Kidney epithelial cell (primary cell): ENCODE results near the gene PIBF1. TPM values are rescaled to one million over a fixed set of nuclear protein-coding genes. Genes with fewer than 3 reads are reported as not detected.

Experiments
- DNase-seq: peaks from one replicate; pipeline ENCODE4 v3.0.0-alpha.2; 2010; ENCODE audit warnings: low read depth
- H3K27me3 ChIP-seq: 2 replicates; pipeline ENCODE4 v1.6.0; 2011; ENCODE audit warnings: low read length; ENCODE audit not compliant: control insufficient read depth, insufficient read depth
- H3K36me3 ChIP-seq: 2 replicates; pipeline ENCODE4 v1.5.1; 2011; ENCODE audit warnings: low read length; ENCODE audit not compliant: control insufficient read depth, insufficient read depth
- H3K4me3 ChIP-seq: 2 replicates; pipeline ENCODE4 v1.5.1; 2011; ENCODE audit warnings: low read depth, mild to moderate bottlenecking, control low read depth, low read length
- CTCF ChIP-seq: IDR thresholded peaks from 2 replicates; pipeline ENCODE4 v1.5.1; 2011; ENCODE audit warnings: mild to moderate bottlenecking, moderate library complexity, low read length, control low read depth, inconsistent platforms; ENCODE audit not compliant: insufficient read depth, poor library complexity, severe bottlenecking
- total RNA-seq: library from RNA; depleted of rRNA; stranded (reverse); fragments of >200 nt; gene quantifications from 2 replicates; pipeline ENCODE4 v1.2.3, GENCODE V29; 2015

PIBF1 gene
- total RNA-seq, 1 donor from 2014 or later, result 17.0 TPM

- no peak for TF ChIP-seq CTCF
- Histone ChIP-seq H3K36me3 (no peaks in the 10 kb centered on the region), H3K27me3 (no peaks in the 10 kb centered on the region), H3K4me3 (no peak overlapping the region)
- DNase-seq, result no peak
Measured at GRCh38 chr13:72970301-72970880, 188.5 kb downstream of the PIBF1 start.

- Histone ChIP-seq H3K27me3 (no peaks in the 10 kb centered on the region), H3K4me3 (no peak overlapping the region), H3K36me3 (no peaks in the 10 kb centered on the region)
- DNase-seq, result no peak
- TF ChIP-seq CTCF, result no peak
Measured at GRCh38 chr13:72970956-72971355, 189.0 kb downstream of the PIBF1 start.

GRCh38 chr13:72973234-72973633 is 191.3 kb downstream of the PIBF1 start:
- no peak for TF ChIP-seq CTCF
- no peak for DNase-seq
- H3K4me3 ChIP-seq, result no peak overlapping the region

GRCh38 chr13:72983085-72983768 is 201.3 kb downstream of the PIBF1 start:
- TF ChIP-seq CTCF, result no peak
- no peak overlapping the region for H3K4me3 ChIP-seq

More at GRCh38 chr13:72973234-72973633, 191.3 kb downstream of the PIBF1 start:
- H3K36me3 ChIP-seq, result no peaks in the 10 kb centered on the region
- H3K27me3 ChIP-seq, result no peaks in the 10 kb centered on the region

GRCh38 chr13:72985610-72986009 is 203.7 kb downstream of the PIBF1 start:
- TF ChIP-seq CTCF, result no peak
- DNase-seq, result no peak
- Histone ChIP-seq H3K27me3 (no peaks in the 10 kb centered on the region), H3K36me3 (no peaks in the 10 kb centered on the region), H3K4me3 (no peak overlapping the region)

More at GRCh38 chr13:72983085-72983768, 201.3 kb downstream of the PIBF1 start:
- H3K27me3 ChIP-seq, result no peaks in the 10 kb centered on the region
- peak; percentile 69 for DNase-seq
- no peaks in the 10 kb centered on the region for H3K36me3 ChIP-seq
